ENCODE measurements around the gene CFAP20. TPM values are rescaled to one million over a fixed set of nuclear protein-coding genes. Genes with fewer than 3 reads are reported as not detected.

CFAP20 gene
- total RNA-seq, 1 donor from 2014 or later, result 73.1 TPM

DNA sequence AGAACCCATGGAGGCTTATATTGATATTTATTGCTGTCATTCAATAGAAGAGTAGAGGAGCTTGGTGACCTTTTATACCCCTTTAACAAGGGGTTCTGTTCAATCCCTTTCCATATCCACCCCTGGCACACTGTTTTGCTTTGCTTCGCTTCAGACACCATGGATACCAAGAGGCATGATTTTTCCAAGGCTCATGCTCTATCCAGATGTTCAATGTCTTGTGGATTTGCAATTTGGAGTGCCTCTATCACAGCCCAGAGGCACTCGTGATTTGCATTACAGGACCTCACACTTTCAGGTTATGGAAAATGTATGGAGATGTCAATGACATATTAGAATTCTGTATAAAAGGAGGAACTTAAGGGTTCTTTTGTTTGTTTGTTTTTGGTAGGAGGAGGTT, 21.5 kb downstream of the CFAP20 start:
- TF ChIP-seq, protein P1, sequence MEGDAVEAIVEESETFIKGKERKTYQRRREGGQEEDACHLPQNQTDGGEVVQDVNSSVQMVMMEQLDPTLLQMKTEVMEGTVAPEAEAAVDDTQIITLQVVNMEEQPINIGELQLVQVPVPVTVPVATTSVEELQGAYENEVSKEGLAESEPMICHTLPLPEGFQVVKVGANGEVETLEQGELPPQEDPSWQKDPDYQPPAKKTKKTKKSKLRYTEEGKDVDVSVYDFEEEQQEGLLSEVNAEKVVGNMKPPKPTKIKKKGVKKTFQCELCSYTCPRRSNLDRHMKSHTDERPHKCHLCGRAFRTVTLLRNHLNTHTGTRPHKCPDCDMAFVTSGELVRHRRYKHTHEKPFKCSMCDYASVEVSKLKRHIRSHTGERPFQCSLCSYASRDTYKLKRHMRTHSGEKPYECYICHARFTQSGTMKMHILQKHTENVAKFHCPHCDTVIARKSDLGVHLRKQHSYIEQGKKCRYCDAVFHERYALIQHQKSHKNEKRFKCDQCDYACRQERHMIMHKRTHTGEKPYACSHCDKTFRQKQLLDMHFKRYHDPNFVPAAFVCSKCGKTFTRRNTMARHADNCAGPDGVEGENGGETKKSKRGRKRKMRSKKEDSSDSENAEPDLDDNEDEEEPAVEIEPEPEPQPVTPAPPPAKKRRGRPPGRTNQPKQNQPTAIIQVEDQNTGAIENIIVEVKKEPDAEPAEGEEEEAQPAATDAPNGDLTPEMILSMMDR (conservative IDR thresholded peaks at IDR 0.05), result no peak
- no peak for DNase-seq (ENCODE audit: low read depth, low spot score)
- Mint-ChIP-seq H3K27ac (ENCODE audit: unreplicated experiment) (no peak overlapping the region), H3K4me3 (peak overlapping the region; percentile 13), H3K4me1 (peaks cover 62% of the 10 kb centered on the region), H3K9me3 (no peaks in the 10 kb centered on the region), H3K36me3 (ENCODE audit: low read depth) (peaks cover 3% of the 10 kb centered on the region), H3K27me3 (ENCODE audit: low read depth) (no peaks in the 10 kb centered on the region)

DNA sequence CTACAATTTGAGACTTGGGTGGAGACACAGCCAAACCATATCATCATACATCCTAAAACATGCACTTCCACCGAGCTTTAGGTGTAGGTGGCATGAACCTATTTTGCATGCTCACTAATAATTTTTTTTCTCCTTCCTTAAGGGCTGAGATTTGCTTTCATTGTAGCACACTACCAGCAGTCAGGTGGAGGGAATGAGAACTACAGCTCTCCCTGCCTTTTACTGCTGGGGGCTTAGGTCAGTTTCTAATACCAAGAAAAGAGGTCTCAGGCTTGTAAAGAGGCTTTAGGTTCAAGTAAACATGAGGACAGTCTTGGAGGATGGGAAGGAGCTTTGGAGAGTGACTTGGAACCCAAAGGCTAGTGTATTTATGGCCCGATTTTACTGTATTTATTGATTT, 22.0 kb downstream of the CFAP20 start:
- Mint-ChIP-seq H3K9me3 (no peaks in the 10 kb centered on the region), H3K27me3 (ENCODE audit: low read depth) (no peaks in the 10 kb centered on the region), H3K36me3 (ENCODE audit: low read depth) (peaks cover 3% of the 10 kb centered on the region), H3K4me1 (peaks cover 65% of the 10 kb centered on the region), H3K27ac (ENCODE audit: unreplicated experiment) (no peak overlapping the region), H3K4me3 (peak overlapping the region; percentile 13)
- TF ChIP-seq, protein P1 (conservative IDR thresholded peaks at IDR 0.05), result peak; percentile 45
- no peak for DNase-seq (ENCODE audit: low read depth, low spot score)

DNA sequence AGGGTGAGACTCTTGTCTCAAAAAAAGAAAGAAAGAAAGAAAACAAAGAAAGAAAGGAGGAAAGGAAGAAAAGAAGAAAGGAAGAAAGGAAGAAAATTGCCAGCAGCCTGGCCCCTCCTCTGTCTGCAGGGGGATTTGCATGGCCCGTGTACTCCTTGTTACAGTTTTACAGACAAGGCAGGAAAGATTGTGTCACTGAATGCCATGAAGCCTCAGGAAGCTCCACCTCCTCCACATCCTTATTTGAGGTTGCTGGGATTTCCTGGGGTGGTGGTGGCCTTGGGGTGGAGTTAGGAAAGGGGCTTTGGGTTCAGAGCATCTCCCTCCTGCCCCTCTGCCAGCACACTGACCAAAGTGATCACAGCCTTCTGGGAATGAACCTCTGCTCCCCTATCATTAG, 23.6 kb downstream of the CFAP20 start:
- Mint-ChIP-seq H3K9me3 (no peaks in the 10 kb centered on the region), H3K4me3 (no peak overlapping the region), H3K27me3 (ENCODE audit: low read depth) (no peaks in the 10 kb centered on the region), H3K27ac (ENCODE audit: unreplicated experiment) (no peak overlapping the region), H3K36me3 (ENCODE audit: low read depth) (no peaks in the 10 kb centered on the region), H3K4me1 (peaks cover 57% of the 10 kb centered on the region)
- TF ChIP-seq, protein P1 (conservative IDR thresholded peaks at IDR 0.05), result no peak
- DNase-seq (ENCODE audit: low read depth, low spot score), result no peak

DNA sequence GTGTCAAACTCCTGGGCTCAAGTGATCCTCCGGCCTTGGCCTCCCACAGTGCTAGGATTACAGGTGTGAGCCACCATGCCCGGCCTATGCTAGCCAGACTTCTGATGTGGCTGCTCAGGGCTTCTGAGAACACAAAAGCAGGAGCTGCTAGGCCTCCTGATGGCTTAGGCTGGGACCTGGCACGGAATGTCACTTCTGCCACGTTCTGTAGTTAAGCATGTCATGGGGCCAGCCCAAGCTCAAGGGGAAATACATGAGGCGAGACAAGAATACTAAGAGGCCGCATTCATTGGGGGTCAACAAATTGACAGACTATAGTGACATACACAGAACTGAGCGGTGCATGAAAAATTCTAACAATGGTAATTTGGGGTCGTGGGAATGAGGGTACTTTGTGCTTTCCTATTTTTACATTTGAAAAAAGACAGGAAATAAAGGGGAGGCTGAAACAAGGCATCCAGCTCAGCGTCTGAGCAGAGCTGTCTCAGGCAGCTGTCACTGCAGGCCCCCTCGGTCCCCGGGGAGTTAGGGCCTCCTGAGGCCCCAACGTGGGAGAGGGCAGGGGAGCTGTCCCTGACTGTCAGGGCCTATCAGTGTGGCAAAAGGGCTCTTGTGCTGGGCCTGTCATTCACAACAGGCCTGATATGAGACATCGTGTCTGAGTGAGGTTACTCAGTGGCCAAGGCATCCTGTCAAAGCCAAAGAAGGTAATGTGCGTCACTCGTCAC, 26.4 kb downstream of the CFAP20 start:
- DNase-seq (ENCODE audit: low read depth, low spot score), result peak; percentile 22
- H3K4me1 Mint-ChIP-seq, result peaks cover 57% of the 10 kb centered on the region
- no peaks in the 10 kb centered on the region for H3K9me3 Mint-ChIP-seq
- peak overlapping the region; percentile 6 for H3K4me3 Mint-ChIP-seq
- TF ChIP-seq, protein P1 (conservative IDR thresholded peaks at IDR 0.05), result no peak
- H3K36me3 Mint-ChIP-seq (ENCODE audit: low read depth), result no peaks in the 10 kb centered on the region
- peak overlapping the region; percentile 3 for H3K27ac Mint-ChIP-seq (ENCODE audit: unreplicated experiment)
- no peaks in the 10 kb centered on the region for H3K27me3 Mint-ChIP-seq (ENCODE audit: low read depth)

DNA sequence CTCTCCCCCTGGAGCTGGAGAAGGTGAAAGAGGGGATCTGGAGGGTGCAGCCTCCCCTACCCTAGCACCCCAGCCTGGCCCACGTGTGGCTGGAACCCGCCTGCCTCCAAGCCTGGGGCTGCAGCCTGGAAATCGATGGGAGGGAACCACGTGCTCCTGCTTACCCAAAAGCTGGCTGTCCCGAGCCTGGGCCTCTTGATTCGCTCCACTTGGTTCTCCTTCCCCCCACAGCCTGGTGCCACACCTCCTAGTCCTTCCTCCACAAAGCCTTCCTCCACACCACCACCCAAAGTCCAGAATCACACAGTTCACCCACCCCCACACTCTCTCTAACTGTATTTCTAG, 29.3 kb downstream of the CFAP20 start:
- no peak overlapping the region for H3K27ac Mint-ChIP-seq (ENCODE audit: unreplicated experiment)
- H3K4me3 Mint-ChIP-seq, result no peak overlapping the region

More for the DNA sequence above, 29.3 kb downstream of the CFAP20 start:
- H3K36me3 Mint-ChIP-seq (ENCODE audit: low read depth), result no peaks in the 10 kb centered on the region
- no peaks in the 10 kb centered on the region for H3K9me3 Mint-ChIP-seq
- TF ChIP-seq, protein P1 (conservative IDR thresholded peaks at IDR 0.05), result no peak
- peaks cover 53% of the 10 kb centered on the region for H3K4me1 Mint-ChIP-seq
- H3K27me3 Mint-ChIP-seq (ENCODE audit: low read depth), result no peaks in the 10 kb centered on the region
- DNase-seq (ENCODE audit: low read depth, low spot score), result no peak
